H9 (cell line): Measurements from ENCODE around the gene RALBP1. TPM values are rescaled to one million over a fixed set of nuclear protein-coding genes. Genes with fewer than 3 reads are reported as not detected.
A peak's percentile ranks its signal among the peaks of the same experiment; 100 is the strongest.

Experiments
- DNase-seq: peaks from one replicate; pipeline ENCODE4 v3.0.0-alpha.2; 2017
- H2AFZ ChIP-seq: one replicate; pipeline ENCODE4 v1.6.1; 2013; ENCODE audit warnings: mild to moderate bottlenecking, low read length, control low read depth, moderate library complexity
- H2AK5ac ChIP-seq: 2 replicates; pipeline ENCODE4 v1.6.1; 2013; ENCODE audit warnings: low read length, control low read depth, mixed read lengths; ENCODE audit not compliant: insufficient read length
- H2BK120ac ChIP-seq: one replicate; pipeline ENCODE4 v1.6.1; 2013; ENCODE audit warnings: low read depth, mild to moderate bottlenecking, low read length, control low read depth, inconsistent platforms; ENCODE audit not compliant: poor library complexity, severe bottlenecking
- H2BK12ac ChIP-seq: 2 replicates; pipeline ENCODE4 v1.6.1; 2013; ENCODE audit warnings: low read length, control low read depth, mixed read lengths, low read depth; ENCODE audit not compliant: insufficient read length
- H2BK15ac ChIP-seq: 2 replicates; pipeline ENCODE4 v1.6.1; 2013; ENCODE audit warnings: low read depth, low read length, control low read depth
- H2BK20ac ChIP-seq: one replicate; pipeline ENCODE4 v1.6.1; 2013; ENCODE audit warnings: low read depth, mild to moderate bottlenecking, low read length, control low read depth, inconsistent platforms; ENCODE audit not compliant: poor library complexity, severe bottlenecking
- H2BK5ac ChIP-seq: 2 replicates; pipeline ENCODE4 v1.6.1; 2013; ENCODE audit warnings: low read length, control low read depth, mixed read lengths; ENCODE audit not compliant: insufficient read length
- H3K14ac ChIP-seq: 2 replicates; pipeline ENCODE4 v1.6.1; 2013; ENCODE audit warnings: low read length, control low read depth; ENCODE audit not compliant: insufficient read depth
- H3K18ac ChIP-seq: 2 replicates; pipeline ENCODE4 v1.6.1; 2013; ENCODE audit warnings: low read depth, mild to moderate bottlenecking, mixed read lengths, low read length, control low read depth; ENCODE audit not compliant: insufficient read length
- H3K23ac ChIP-seq: 2 replicates; pipeline ENCODE4 v1.6.1; 2013; ENCODE audit warnings: low read length, control low read depth, mixed read lengths, low read depth; ENCODE audit not compliant: insufficient read length
- H3K23me2 ChIP-seq: 2 replicates; pipeline ENCODE4 v1.6.1; 2013; ENCODE audit warnings: low read depth, mild to moderate bottlenecking, mixed read lengths, low read length, control low read depth; ENCODE audit not compliant: insufficient read length, poor library complexity, severe bottlenecking
- H3K27ac ChIP-seq: 2 replicates; pipeline ENCODE4 v1.5.1; 2013; ENCODE audit warnings: low read length, control low read depth, mixed read lengths, low read depth; ENCODE audit not compliant: insufficient read length
- H3K27me3 ChIP-seq: 2 replicates; pipeline ENCODE4 v1.6.1; 2013; ENCODE audit warnings: low read length, control low read depth, inconsistent platforms; ENCODE audit not compliant: insufficient read depth
- H3K4ac ChIP-seq: 2 replicates; pipeline ENCODE4 v1.6.1; 2013; ENCODE audit warnings: low read depth, mild to moderate bottlenecking, control low read depth, inconsistent platforms, low read length, moderate library complexity
- H3K4me1 ChIP-seq: 2 replicates; pipeline ENCODE4 v1.6.1; 2013; ENCODE audit warnings: low read length, control low read depth, inconsistent platforms; ENCODE audit not compliant: insufficient read depth
- H3K4me2 ChIP-seq: 2 replicates; pipeline ENCODE4 v1.6.1; 2013; ENCODE audit warnings: low read length, control low read depth, mixed read lengths; ENCODE audit not compliant: insufficient read length, insufficient read depth
- H3K56ac ChIP-seq: 2 replicates; pipeline ENCODE4 v1.6.1; 2013; ENCODE audit warnings: low read depth, mild to moderate bottlenecking, mixed read lengths, low read length, control low read depth; ENCODE audit not compliant: insufficient read length
- H3K79me1 ChIP-seq: 2 replicates; pipeline ENCODE4 v1.6.1; 2013; ENCODE audit warnings: low read depth, mild to moderate bottlenecking, moderate library complexity, low read length, control low read depth, inconsistent platforms; ENCODE audit not compliant: insufficient read depth, poor library complexity, severe bottlenecking
- H3K79me2 ChIP-seq: 2 replicates; pipeline ENCODE4 v1.6.1; 2013; ENCODE audit warnings: low read length, control low read depth, inconsistent platforms; ENCODE audit not compliant: insufficient read depth
- H3K9ac ChIP-seq: 2 replicates; pipeline ENCODE4 v1.6.1; 2013; ENCODE audit warnings: low read length, control low read depth, mixed read lengths; ENCODE audit not compliant: insufficient read length; ENCODE audit errors: extremely low read depth
- H3K9me3 ChIP-seq: one replicate; pipeline ENCODE4 v1.6.1; 2013; ENCODE audit warnings: low read depth, low read length, inconsistent platforms; ENCODE audit not compliant: control insufficient read depth
- H3T11ph ChIP-seq: one replicate; pipeline ENCODE4 v1.6.1; 2013; ENCODE audit warnings: mild to moderate bottlenecking, low read length, control low read depth, inconsistent platforms
- H4K20me1 ChIP-seq: one replicate; pipeline ENCODE4 v1.6.1; 2013; ENCODE audit not compliant: control insufficient read depth, insufficient read length, insufficient read depth
- H4K5ac ChIP-seq: 2 replicates; pipeline ENCODE4 v1.6.1; 2013; ENCODE audit warnings: low read depth, mild to moderate bottlenecking, mixed read lengths, low read length, control low read depth; ENCODE audit not compliant: insufficient read length
- H4K8ac ChIP-seq: replicated peaks from 2 replicates; pipeline ENCODE4 v1.6.1; 2013; ENCODE audit warnings: low read length, control low read depth, mixed read lengths, low read depth; ENCODE audit not compliant: insufficient read length
- H4K91ac ChIP-seq: 2 replicates; pipeline ENCODE4 v1.6.1; 2013; ENCODE audit warnings: low read depth, mild to moderate bottlenecking, moderate library complexity, mixed read lengths, low read length, control low read depth; ENCODE audit not compliant: insufficient read length
- H3K27ac Mint-ChIP-seq, 3 experiments: 2 replicates in 2 of 3; 3 replicates in 1 of 3; pipeline ENCODE4 v1.8.0; 2020 to 2021; ENCODE audit warnings: mixed read lengths in 3 of 3, mild to moderate bottlenecking in 1 of 3, moderate library complexity in 1 of 3
- H3K27me3 Mint-ChIP-seq: 2 replicates; pipeline ENCODE4 v1.8.0; 2021; ENCODE audit warnings: low read depth, mild to moderate bottlenecking, moderate library complexity, mixed read lengths
- H3K36me3 Mint-ChIP-seq, 3 experiments: 2 replicates in 2 of 3; 3 replicates in 1 of 3; pipeline ENCODE4 v1.8.0; 2020 to 2021; ENCODE audit warnings: low read depth in 3 of 3, mixed read lengths in 3 of 3; ENCODE audit not compliant: insufficient read depth in 1 of 3
- H3K4me1 Mint-ChIP-seq, 2 experiments: 2 replicates each; pipeline ENCODE4 v1.8.0; 2020; ENCODE audit warnings: mixed read lengths in 2 of 2
- H3K4me3 Mint-ChIP-seq, 2 experiments: 2 replicates in 1 of 2; 3 replicates in 1 of 2; pipeline ENCODE4 v1.8.0; 2020 to 2021; ENCODE audit warnings: mild to moderate bottlenecking in 2 of 2, mixed read lengths in 2 of 2, moderate library complexity in 1 of 2
- H3K9me3 Mint-ChIP-seq, 2 experiments: 2 replicates in 1 of 2; 3 replicates in 1 of 2; pipeline ENCODE4 v1.8.0; 2020; ENCODE audit warnings: mild to moderate bottlenecking in 2 of 2, mixed read lengths in 2 of 2, moderate library complexity in 1 of 2
- WGBS: extraction: QIAGEN DNeasy Blood & Tissue Kit; methylation state at CpG from one replicate; pipeline ENCODE4 v1.1.7; 2013; ENCODE audit warnings: missing lambda C conversion rate, low lambda C conversion rate, mixed read lengths; ENCODE audit not compliant: insufficient read length; ENCODE audit errors: extremely low coverage; 5-methylcytosine and 5-hydroxymethylcytosine counted together
- total RNA-seq: library from RNA; stranded (reverse); gene quantifications from 2 replicates; pipeline ENCODE4 v1.2.1, GENCODE V29; 2021
- TF ChIP-seq, protein P1 (sequence below): fragments of 200-600 bp; sonication (generic); conservative IDR thresholded peaks from 3 replicates; pipeline ENCODE4 v1.8.0; 2021; ENCODE audit warnings: antibody characterized with exemption, mild to moderate bottlenecking

Gene RALBP1
- total RNA-seq, 1 experiment from 2014 or later: 51.0 TPM

- no peak overlapping the region for H2BK120ac ChIP-seq
- Mint-ChIP-seq H3K4me3 (no peak overlapping the region), H3K4me1 (peaks cover 24 to 27% of the 10 kb centered on the region in 2 experiments), H3K27ac (peak overlapping the region in 1 of 3 experiments; percentile 94; a peak in 1 of 7 replicates), H3K9me3 (no peaks in the 10 kb centered on the region), H3K27me3 (no peaks in the 10 kb centered on the region), H3K36me3 (peaks cover 16 to 24% (median 21%) of the 10 kb centered on the region in 3 experiments)
- WGBS: no CpG with 5 or more reads among the region's 4 CpGs
- no peak overlapping the region for H4K5ac ChIP-seq
- H3K9ac ChIP-seq: no peak overlapping the region
- no peak overlapping the region for H3K14ac ChIP-seq
- H3T11ph ChIP-seq: no peak overlapping the region
- H2BK15ac ChIP-seq: no peak overlapping the region
- H3K23me2 ChIP-seq: no peaks in the 10 kb centered on the region
- no peak overlapping the region for H4K8ac ChIP-seq
- H2AK5ac ChIP-seq: no peak overlapping the region
- H4K20me1 ChIP-seq: no peaks in the 10 kb centered on the region
- no peak overlapping the region for H3K4ac ChIP-seq
- no peak overlapping the region for H3K27ac ChIP-seq
- TF ChIP-seq, protein P1, sequence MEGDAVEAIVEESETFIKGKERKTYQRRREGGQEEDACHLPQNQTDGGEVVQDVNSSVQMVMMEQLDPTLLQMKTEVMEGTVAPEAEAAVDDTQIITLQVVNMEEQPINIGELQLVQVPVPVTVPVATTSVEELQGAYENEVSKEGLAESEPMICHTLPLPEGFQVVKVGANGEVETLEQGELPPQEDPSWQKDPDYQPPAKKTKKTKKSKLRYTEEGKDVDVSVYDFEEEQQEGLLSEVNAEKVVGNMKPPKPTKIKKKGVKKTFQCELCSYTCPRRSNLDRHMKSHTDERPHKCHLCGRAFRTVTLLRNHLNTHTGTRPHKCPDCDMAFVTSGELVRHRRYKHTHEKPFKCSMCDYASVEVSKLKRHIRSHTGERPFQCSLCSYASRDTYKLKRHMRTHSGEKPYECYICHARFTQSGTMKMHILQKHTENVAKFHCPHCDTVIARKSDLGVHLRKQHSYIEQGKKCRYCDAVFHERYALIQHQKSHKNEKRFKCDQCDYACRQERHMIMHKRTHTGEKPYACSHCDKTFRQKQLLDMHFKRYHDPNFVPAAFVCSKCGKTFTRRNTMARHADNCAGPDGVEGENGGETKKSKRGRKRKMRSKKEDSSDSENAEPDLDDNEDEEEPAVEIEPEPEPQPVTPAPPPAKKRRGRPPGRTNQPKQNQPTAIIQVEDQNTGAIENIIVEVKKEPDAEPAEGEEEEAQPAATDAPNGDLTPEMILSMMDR: no peak
- H2AFZ ChIP-seq: no peak overlapping the region
- H4K91ac ChIP-seq: no peak overlapping the region
- no peak overlapping the region for H3K4me2 ChIP-seq
- H2BK12ac ChIP-seq: no peak overlapping the region
- no peak for DNase-seq
- no peaks in the 10 kb centered on the region for H3K27me3 ChIP-seq
- no peaks in the 10 kb centered on the region for H3K9me3 ChIP-seq
- no peak overlapping the region for H3K56ac ChIP-seq
- H3K18ac ChIP-seq: no peak overlapping the region
- no peaks in the 10 kb centered on the region for H3K79me2 ChIP-seq
- H2BK20ac ChIP-seq: no peak overlapping the region
- no peak overlapping the region for H3K23ac ChIP-seq
- H3K4me1 ChIP-seq: no peaks in the 10 kb centered on the region; the same call in 1 of the 2 replicates
- no peak overlapping the region for H2BK5ac ChIP-seq
- H3K79me1 ChIP-seq: no peaks in the 10 kb centered on the region
These were observed 67.6 kb downstream of the RALBP1 start for GRCh38 chr18:9542924-9543323.
